ENCODE results near the gene TSPYL1. TPM values are rescaled to one million over a fixed set of nuclear protein-coding genes. Genes with fewer than 3 reads are reported as not detected.

TSPYL1 gene
- total and polyA plus RNA-seq, 9 of the 15 experiments (the other 6 are each of a cell fraction or from before 2014, with no cell fraction given), result 23.1 to 56.8 (median 37.9) TPM

- FAIRE-seq (no peak), DNase-seq (ENCODE audit: extremely low read depth in 1 of 4, low spot score in 3 of 4) (no peak), ATAC-seq (no peak)
- intact Hi-C loops (cut with micrococcal nuclease) (no loop called here), in situ Hi-C loops (cut with MboI) (no loop called here)
- ChIA-PET POLR2A (no interaction called here), CTCF (ENCODE audit: low intra/inter-chr PET ratio) (no interaction called here)
- Histone ChIP-seq H3K27me3 (ENCODE audit: control insufficient read depth in 2 of 2, insufficient read depth in 2 of 2, low read length in 2 of 2) (no peaks in the 10 kb centered on the region; a peak in 1 of 5 replicates), H3K4me2 (ENCODE audit: insufficient read depth, low read length) (no peak overlapping the region), H3K79me2 (ENCODE audit: control insufficient read depth, insufficient read depth, low read length) (no peaks in the 10 kb centered on the region), H3K36me3 (ENCODE audit: control insufficient read depth, insufficient read depth, low read length) (no peaks in the 10 kb centered on the region), H3K4me3 (no peak overlapping the region), H3K9me3 (replicated peaks; ENCODE audit: control insufficient read depth, insufficient read depth, low read depth, low read length) (no peaks in the 10 kb centered on the region), H3K4me1 (replicated peaks in 1 of 2; ENCODE audit: control insufficient read depth in 2 of 2, insufficient read depth in 2 of 2, low read length in 2 of 2) (no peaks in the 10 kb centered on the region), H2AFZ (ENCODE audit: low read depth, low read length) (no peak overlapping the region), H4K20me1 (replicated peaks; ENCODE audit: control insufficient read depth, insufficient read depth, low read length) (no peaks in the 10 kb centered on the region), H3K9me1 (ENCODE audit: control insufficient read depth, insufficient read depth, low read length) (no peaks in the 10 kb centered on the region), H3K9ac (ENCODE audit: insufficient read depth in 1 of 2, low read depth in 2 of 2, low read length in 2 of 2) (no peak overlapping the region), H3K27ac (ENCODE audit: extremely low read depth, low read depth, low read length) (no peak overlapping the region)
- BruUV-seq (replicated peaks), result no TSS peak
- TF ChIP-seq, protein P1, sequence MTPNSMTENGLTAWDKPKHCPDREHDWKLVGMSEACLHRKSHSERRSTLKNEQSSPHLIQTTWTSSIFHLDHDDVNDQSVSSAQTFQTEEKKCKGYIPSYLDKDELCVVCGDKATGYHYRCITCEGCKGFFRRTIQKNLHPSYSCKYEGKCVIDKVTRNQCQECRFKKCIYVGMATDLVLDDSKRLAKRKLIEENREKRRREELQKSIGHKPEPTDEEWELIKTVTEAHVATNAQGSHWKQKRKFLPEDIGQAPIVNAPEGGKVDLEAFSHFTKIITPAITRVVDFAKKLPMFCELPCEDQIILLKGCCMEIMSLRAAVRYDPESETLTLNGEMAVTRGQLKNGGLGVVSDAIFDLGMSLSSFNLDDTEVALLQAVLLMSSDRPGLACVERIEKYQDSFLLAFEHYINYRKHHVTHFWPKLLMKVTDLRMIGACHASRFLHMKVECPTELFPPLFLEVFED (CRISPR knock-in tag; conservative IDR thresholded peaks at IDR 0.05), result no peak
- no peak for TF ChIP-seq HMG20B (CRISPR knock-in tag; IDR thresholded peaks at IDR 0.05)
- TF ChIP-seq, protein P2, sequence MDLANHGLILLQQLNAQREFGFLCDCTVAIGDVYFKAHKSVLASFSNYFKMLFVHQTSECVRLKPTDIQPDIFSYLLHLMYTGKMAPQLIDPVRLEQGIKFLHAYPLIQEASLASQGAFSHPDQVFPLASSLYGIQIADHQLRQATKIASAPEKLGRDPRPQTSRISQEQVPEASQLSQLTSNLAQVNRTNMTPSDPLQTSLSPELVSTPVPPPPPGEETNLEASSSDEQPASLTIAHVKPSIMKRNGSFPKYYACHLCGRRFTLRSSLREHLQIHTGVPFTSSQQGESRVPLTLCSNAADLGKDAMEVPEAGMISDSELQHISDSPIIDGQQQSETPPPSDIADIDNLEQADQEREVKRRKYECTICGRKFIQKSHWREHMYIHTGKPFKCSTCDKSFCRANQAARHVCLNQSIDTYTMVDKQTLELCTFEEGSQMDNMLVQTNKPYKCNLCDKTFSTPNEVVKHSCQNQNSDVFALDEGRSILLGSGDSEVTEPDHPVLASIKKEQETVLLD (IDR thresholded peaks at IDR 0.05), result no peak
- WGBS (ENCODE audit: insufficient coverage, low coverage, missing lambda C conversion rate), result 5% methylated on average over 3 of the region's 3 CpGs
Observed at GRCh38 chr6:116301104-116301503, 21.4 kb upstream of the TSPYL1 start.

GRCh38 chr6:116300566-116300965 is 20.8 kb upstream of the TSPYL1 start:
- Histone ChIP-seq H3K4me1 (replicated peaks in 1 of 2; ENCODE audit: control insufficient read depth in 2 of 2, insufficient read depth in 2 of 2, low read length in 2 of 2) (no peaks in the 10 kb centered on the region), H3K9me3 (replicated peaks; ENCODE audit: control insufficient read depth, insufficient read depth, low read depth, low read length) (no peaks in the 10 kb centered on the region), H3K4me2 (ENCODE audit: insufficient read depth, low read length) (no peak overlapping the region), H3K27me3 (ENCODE audit: control insufficient read depth in 2 of 2, insufficient read depth in 2 of 2, low read length in 2 of 2) (no peaks in the 10 kb centered on the region; a peak in 1 of 5 replicates), H3K4me3 (no peak overlapping the region), H2AFZ (ENCODE audit: low read depth, low read length) (no peak overlapping the region), H3K9ac (ENCODE audit: insufficient read depth in 1 of 2, low read depth in 2 of 2, low read length in 2 of 2) (no peak overlapping the region), H3K9me1 (ENCODE audit: control insufficient read depth, insufficient read depth, low read length) (no peaks in the 10 kb centered on the region), H3K27ac (ENCODE audit: extremely low read depth, low read depth, low read length) (no peak overlapping the region), H4K20me1 (replicated peaks; ENCODE audit: control insufficient read depth, insufficient read depth, low read length) (no peaks in the 10 kb centered on the region), H3K79me2 (ENCODE audit: control insufficient read depth, insufficient read depth, low read length) (no peaks in the 10 kb centered on the region), H3K36me3 (ENCODE audit: control insufficient read depth, insufficient read depth, low read length) (no peaks in the 10 kb centered on the region)
- intact Hi-C loops (cut with micrococcal nuclease), result no loop called here
- TF ChIP-seq, protein P3, sequence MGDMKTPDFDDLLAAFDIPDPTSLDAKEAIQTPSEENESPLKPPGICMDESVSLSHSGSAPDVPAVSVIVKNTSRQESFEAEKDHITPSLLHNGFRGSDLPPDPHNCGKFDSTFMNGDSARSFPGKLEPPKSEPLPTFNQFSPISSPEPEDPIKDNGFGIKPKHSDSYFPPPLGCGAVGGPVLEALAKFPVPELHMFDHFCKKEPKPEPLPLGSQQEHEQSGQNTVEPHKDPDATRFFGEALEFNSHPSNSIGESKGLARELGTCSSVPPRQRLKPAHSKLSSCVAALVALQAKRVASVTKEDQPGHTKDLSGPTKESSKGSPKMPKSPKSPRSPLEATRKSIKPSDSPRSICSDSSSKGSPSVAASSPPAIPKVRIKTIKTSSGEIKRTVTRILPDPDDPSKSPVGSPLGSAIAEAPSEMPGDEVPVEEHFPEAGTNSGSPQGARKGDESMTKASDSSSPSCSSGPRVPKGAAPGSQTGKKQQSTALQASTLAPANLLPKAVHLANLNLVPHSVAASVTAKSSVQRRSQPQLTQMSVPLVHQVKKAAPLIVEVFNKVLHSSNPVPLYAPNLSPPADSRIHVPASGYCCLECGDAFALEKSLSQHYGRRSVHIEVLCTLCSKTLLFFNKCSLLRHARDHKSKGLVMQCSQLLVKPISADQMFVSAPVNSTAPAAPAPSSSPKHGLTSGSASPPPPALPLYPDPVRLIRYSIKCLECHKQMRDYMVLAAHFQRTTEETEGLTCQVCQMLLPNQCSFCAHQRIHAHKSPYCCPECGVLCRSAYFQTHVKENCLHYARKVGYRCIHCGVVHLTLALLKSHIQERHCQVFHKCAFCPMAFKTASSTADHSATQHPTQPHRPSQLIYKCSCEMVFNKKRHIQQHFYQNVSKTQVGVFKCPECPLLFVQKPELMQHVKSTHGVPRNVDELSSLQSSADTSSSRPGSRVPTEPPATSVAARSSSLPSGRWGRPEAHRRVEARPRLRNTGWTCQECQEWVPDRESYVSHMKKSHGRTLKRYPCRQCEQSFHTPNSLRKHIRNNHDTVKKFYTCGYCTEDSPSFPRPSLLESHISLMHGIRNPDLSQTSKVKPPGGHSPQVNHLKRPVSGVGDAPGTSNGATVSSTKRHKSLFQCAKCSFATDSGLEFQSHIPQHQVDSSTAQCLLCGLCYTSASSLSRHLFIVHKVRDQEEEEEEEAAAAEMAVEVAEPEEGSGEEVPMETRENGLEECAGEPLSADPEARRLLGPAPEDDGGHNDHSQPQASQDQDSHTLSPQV (IDR thresholded peaks at IDR 0.05), result no peak
- TF ChIP-seq TAF1 (IDR thresholded peaks at IDR 0.05; ENCODE audit: control insufficient read depth, extremely low read depth, insufficient read depth, low read length, severe bottlenecking), result no peak
- TF ChIP-seq RBFOX2 (IDR thresholded peaks at IDR 0.05; ENCODE audit: low read depth, low read length), result no peak
- CTCF ChIA-PET (ENCODE audit: low intra/inter-chr PET ratio), result no interaction called here
- no peak for DNase-seq (ENCODE audit: extremely low read depth in 1 of 4, low spot score in 3 of 4)
- 0% methylated on average over 1 of the region's 1 CpG for WGBS (ENCODE audit: insufficient coverage, low coverage, missing lambda C conversion rate)
- no TSS peak for BruUV-seq (replicated peaks)
- no peak for FAIRE-seq
- POLR2A ChIA-PET, result no interaction called here
- ATAC-seq, result no peak
- in situ Hi-C loops (cut with MboI), result no loop called here

All from K562 (cell line).